ENCODE results near the gene PACRG.

The PACRG gene

DNA sequence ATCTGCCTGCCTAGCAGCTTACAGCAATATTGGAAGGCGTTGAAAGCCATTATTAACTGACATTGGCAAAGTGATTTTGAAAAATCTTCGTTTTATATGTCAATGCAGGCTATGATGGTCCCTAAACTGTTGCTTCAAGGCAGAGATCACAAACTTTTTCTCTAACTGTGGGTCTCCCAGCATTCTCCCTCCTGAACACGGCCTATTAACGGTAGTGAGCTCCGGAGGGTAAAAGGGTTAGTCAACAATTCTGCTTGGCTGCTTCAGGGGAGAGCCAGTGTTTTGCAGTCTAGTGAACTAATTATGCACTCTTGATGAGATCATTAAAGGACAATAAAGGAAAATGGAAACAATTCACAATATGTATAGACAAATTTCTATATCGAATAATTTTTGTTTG lies 424.9 kb downstream of the PACRG start:
- no peak for DNase-seq

DNA sequence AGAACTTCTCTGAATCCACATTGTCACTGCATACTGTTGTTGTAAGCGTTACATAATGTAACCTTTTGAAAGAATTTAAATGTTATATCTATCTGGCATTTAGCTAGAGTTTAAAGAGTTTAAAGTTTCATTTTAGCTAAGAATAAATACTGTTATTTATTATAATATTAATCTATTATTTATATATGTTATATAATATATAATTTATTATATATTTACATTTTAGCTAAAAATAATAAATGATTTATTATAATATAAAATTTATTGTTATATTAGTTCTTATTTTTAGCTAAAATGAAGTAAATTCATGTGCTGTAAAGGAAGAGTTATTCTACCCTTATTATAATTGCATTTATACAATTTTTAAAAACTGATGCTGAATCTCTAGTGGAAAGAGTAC lies 431.3 kb downstream of the PACRG start:
- DNase-seq = no peak

DNA sequence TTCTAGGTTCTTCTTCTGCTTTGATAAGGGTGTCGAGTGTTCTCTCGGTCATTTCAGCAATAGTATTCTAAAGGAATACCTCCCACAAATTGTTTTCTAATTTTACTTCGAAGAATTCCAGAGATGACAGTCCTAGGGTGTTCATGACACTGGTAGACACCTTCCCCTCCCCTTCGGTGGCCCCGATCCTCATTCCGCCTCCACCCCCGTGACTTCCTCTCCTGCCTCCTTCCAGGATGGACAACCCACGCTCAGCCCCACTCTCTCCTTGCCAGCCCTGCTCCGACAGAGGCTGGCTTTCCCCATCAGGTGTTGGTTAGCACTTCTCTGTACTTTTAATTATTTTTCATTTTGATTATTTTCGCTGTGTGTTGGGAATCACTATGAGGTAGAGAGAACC lies 431.9 kb downstream of the PACRG start:
- DNase-seq = no peak

DNA sequence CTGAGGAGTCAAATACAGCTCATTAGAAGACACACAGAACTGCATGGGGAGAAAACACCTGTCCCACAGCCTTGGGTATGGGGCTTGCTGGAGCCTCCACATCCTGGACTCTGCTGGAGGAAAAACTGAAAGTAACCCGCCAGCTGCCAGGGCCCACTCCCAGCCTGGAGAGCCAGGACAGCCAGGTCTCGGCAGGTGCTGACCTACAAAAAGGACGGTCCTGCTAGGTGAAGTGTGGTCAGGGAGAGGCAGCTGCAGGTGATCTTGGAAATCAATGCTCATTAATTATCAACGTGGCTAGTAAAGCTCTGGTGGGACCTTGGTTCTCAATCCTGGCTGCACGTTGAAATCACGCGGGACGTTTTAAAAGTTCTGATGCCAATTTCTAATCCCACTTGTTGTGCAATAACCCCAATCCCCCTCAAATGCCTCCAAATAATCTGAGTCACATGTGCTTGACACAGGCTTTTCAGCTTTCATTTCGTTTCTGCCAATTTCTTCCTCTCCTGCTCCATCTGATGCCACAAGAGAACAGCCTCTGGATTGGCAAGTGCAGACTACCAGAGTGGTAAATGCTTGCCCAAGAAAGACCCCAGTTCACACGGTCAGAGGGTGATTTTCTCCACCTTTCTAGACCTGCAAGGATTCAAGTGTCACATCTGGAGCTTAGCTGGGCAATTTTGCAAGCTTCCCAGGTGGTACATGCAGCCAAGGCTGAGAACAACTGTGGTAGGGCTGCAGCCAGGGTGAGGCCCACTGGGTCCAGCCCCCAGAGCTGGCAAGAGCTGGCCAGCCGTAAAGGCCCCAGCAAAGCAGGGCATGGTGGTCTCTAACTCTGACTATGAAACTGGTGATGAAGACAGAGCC lies 434.5 kb downstream of the PACRG start:
- no peak for DNase-seq

DNA sequence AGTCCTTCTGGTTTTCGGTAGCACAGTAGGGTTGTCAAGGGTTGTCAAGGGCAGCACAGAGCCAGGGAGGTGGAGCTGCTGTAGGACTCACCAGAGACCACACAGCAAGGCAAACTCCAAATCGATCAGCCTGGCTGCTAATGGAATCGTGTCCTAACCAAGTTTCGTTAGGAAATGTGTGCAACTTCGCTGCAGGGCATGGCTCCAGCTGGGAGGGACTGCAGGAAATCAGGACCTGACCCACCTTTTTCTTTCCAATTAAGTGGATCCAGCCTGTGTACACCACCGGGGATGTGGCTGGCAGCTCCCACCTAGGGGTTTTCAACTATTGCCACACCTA lies 435.1 kb downstream of the PACRG start:
- DNase-seq = no peak

DNA sequence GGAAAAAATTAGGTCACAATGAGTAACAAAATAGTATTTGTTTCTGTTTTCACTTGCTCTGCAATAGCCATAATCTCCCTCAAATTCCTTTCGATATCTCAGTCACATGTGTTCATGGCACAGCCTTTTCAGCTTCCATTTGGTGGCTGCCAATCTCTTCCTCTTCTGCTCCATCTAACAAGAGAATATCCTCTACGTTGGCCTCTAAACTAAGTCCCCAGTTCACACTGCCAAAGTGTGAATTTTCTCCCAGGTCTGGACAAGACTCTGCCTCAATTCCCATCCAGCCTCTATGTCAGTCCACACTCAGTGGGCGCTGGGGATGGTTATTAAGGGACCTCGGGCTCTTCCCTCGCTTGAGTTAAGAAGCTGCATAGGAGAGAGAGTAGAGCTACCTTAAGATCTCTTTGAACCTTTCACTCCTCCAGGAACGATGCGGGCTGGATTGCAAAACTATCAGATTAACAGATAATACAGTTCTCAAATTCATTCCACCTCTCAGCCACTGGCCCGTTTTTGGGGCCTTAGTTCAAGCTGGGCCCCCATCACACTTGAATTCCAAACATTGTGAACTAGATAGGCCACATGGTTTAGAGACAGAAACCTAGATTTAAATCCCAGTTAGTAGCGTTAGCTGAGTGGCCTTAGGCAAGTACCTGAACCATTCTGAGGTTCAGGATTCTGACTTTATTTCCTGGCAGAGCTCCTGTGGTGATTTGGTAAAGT lies 436.6 kb downstream of the PACRG start:
- DNase-seq = no peak

DNA sequence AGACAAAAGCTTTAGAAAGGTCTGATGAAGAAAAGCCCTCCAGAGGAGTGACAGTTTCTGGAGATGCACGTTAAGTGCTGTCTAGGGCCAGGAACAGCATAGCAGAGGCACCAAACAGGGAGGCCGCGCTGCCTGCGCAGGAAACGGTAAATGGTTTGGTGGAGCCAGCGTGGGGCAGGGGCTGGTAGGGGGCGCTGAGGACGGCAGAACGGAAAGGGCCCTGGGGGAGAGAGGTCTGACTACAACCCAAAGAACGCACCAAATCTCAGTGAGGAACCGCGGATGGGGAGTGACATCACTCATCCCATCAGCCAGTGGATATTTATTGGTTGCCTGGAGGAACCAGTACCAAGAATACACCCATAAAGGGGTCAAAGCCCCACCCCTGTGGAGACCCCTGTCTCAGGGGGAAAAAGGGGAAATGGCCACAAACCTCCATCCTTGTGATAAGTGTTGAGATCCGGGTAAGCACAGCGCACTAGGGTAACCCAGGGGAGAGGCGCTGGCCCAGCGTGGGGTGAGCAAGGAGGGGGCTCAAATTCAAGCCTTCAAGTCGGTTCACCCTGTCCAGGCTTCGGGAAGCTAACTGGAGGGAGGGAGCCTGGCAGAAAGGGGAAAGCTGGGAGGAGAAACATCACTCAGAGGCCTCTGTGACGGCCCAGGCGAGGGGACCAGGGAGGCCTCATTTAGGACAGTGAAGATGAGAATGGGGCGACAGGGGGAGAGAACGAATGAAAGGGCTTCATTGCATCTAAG lies 437.6 kb downstream of the PACRG start:
- no peak for DNase-seq

DNA sequence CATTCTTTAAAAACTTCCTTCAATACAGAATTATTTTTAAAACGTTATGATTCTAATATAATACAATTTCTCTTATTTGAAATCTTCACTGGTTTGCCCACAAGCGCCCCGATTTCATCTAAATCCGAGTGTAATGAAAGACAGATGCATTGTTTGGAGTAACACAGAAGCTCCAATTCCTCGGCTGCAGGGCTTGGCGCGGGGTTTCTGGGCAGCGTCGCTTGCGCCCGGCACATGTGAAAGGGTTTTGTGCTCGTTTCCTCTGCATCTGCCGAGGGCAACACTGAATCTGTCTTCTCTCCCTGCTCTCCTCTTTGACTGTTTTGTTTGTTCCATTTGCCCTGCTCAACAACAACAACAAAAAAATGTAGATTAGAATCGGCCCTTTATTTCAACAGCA lies 438.1 kb downstream of the PACRG start:
- DNase-seq = no peak

DNA sequence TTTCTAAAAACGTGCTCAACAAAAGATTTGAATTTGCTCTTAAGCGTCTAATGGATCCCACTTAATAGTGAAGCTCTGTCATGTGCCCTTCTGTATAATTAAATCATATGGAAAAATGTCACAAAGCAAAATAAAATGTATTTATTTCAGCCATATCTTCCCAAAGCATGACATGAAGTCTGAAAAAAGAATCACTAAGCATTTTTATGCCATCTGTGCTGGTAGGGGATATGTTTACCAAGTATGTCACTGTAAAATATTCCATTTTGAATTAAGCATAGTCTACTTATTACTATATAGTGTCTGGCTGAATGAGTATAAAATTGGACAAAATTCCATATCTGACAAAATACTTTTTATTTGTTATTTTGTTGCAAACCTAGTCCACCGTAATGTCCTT lies 438.7 kb downstream of the PACRG start:
- no peak for DNase-seq

DNA sequence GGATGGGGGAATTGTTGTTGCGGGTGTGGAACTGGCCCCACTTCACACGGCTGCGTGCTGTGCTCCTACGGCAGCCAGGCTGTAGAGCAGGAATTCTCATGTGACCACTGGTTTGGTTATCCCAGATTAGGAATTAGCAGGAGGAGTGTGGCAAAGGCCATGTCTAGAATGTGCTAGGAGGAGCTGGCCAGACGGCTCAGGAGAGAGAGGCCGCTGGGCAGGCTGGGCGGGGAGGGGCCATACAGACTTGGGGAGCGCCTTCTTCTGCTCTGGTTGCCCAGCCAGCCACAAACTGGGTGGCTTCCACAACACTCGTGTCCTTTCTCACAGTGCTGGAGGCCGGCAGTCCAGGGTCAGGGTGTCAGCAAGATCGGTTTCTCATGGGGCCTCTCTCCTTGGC lies 441.7 kb downstream of the PACRG start:
- DNase-seq = no peak

DNA sequence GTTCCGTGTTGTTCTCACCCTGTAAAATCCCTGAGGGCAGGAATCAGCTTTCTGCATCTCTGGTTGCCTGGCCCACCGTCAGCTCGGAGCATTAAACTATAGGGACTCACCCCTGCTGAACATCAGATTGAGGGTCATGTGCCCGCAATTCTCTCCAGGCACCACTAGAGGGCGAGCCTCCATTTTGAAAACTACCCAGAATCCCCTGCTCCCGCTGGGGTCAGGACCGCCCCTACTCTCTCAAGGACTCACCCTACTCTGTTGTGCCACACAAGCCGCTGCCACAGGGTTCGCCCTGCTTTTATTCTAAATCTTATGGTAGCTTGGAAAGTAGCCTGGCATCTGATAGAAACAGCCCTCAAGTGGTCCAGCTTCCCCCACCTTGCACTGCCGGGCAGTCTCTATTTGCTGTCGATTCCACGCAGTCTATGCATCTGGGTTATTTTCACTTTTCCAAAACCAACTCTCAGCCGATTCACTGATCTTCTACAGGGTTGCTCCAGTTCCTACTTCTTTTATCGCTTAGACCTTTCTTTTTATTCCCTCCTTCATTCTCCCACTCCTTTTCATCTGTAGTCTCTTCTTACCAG lies 442.6 kb downstream of the PACRG start:
- peak; percentile 1 for DNase-seq

DNA sequence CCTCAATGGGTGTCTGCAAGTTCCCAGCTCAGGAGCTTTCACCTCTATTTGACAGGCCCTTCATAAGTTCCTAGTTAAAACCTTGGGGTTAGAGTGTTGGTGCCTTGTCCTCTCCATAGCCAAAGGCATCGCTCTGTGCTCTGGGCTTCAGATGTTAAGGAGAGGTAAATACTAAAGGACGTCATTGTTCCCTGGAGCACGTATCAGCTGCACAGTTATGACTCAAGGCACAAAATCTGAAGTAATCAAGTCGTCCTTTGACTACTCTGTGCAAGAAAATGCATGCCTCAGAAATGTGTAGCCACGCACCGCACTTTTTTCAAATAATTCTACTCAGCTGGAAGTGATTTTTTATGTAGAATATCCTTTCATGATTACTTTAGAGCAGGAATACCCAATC lies 446.0 kb downstream of the PACRG start:
- no peak for DNase-seq

DNA sequence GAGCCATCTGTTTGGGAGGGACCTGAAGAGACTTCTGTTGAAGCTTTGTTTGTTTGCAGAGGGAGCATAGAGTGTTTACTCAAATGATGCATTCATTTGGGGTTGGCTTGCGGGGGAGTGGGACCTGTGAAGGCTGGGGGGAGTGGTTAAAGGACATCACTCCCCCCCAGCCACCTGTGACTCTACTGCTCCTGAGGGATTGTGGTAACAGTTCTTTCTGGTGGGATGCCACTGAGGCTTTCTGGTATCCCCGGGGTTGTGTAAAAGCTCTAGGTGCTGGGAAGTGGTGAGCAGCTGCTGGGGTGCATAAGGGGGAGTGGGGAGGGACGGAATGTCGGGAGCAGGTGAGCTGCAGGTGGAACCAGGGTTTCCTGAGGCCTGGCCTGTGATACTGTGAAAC lies 447.5 kb downstream of the PACRG start:
- no peak for DNase-seq

DNA sequence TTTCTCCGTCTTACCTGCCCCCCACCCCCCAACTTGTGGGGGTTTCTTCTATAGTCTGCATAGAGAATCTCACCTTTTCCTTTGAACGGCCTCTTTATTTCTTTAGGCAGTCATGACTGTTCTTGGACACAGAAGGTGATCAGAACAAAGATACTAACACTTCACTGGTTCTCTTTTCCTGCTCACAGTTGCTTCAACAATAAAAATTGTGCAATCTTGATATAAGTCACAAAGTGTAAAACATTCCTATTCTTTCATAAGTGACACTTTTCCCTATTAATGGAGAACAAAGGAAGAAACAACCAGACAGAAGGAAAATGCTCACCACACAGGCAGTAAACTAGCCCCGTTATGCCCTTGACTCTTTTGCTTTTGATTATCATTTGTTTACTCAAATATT lies 448.3 kb downstream of the PACRG start:
- DNase-seq = no peak

DNA sequence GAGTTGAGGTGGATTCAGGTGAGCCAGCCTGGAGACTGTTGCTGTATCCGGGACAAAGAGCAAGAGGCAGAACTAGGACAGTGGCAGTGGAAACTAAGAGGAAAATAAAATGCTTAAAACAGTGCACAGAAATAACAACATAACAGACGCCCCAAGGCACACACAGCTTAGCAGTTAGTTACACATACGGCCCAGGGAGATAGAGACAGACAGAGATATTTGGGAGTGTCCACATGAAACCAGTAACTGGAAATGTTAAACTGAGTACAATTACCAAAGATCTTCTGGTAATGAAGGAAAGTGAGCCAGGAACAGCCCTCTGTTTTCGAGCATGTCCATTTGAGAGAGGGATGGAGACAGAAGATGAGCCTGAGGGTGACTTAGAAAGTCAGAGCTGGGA lies 449.2 kb downstream of the PACRG start:
- no peak for DNase-seq

DNA sequence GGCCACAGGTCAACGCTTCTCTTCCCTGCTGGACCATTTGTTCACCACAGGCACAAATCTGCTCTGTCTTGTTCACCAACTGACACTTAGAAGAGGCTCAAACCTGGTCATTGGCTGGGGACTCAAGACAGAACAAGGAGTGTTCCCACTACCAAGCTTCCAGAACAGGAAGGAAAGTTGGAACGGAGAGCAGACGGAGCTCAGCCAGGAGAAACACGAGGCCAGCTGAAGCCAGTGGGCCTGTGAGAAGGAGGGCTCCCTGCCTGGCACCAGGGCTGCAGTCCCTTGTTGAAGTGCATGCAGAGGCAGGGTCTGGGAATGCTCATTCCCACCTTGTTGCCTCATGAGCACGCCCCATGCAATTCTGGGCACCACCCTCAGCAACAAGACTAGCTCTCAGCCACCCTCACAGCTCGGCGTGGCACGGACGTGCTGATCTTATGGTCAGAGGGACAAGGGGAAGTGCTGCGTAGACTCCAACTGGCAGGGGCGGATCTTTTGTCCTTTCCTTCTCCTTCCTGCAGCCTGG lies 450.2 kb downstream of the PACRG start:
- DNase-seq = no peak

DNA sequence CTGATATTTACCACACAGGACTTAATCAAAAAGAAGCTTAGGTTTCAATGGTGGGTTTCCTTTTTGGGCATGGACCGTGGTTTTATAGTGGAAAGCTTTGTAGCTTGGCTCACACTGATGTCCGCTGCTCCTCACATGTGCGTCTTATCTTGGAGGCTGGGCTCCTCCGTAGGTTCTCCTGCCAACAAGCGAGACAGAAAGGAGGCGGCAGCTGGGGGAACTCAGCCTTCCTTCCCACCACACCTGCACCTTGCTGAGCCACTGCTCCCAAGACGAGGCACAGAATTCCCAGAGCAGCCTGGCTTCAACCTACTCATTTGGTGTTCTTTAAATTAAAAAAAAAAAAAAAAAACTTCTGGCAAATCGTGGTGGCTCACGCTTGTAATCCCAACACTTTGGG lies 451.3 kb downstream of the PACRG start:
- DNase-seq = no peak

DNA sequence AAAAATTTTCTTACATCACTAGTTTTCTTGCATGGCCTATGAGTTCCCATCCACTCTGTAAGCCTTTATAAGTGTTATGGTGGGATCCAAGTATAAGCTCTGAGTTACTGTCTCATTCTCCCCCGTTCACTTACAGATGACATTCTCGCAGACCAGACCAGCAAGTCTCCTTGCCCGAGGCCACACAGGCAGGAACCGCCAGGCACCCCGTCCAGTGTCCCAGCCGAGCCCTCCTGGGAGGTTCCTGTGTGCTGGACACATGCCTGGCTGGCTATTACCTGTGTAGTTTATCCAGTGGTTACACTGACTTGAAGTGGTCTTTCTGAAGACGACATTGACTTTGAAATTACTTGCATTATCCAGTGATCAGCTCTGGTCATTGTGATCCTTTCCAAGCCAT lies 451.9 kb downstream of the PACRG start:
- no peak for DNase-seq

DNA sequence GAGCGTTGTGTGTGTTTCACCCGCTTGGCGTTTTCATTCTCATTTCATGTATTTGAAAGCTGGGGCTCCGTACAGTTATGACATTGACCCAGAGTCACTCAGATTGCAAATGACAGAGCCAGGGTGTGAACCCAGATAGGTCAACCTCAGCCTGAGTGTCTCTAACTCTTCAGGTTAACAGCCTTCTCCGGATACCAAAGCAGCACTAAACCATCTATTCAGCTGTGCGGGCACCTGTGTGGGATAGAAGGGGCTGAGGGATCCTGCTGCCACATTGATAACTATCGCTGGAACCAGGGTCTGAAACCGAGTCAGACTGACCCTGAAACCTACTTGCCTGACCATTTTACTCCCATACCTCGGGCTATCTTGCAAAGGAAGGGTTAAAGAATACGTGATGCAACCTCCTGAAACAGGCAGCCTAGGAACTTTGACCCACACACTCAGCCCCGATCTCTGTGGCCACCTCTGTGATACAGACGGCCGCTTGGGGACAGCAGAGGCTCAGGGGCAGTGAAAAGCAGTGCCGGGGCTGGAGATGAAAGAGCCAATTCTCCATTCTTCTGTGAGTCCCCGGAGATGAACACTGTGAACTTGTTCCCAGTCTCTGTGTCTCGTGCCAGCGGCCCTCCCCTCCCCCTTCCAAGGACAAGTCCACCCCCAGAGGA lies 453.2 kb downstream of the PACRG start:
- peak; percentile 1 for DNase-seq

DNA sequence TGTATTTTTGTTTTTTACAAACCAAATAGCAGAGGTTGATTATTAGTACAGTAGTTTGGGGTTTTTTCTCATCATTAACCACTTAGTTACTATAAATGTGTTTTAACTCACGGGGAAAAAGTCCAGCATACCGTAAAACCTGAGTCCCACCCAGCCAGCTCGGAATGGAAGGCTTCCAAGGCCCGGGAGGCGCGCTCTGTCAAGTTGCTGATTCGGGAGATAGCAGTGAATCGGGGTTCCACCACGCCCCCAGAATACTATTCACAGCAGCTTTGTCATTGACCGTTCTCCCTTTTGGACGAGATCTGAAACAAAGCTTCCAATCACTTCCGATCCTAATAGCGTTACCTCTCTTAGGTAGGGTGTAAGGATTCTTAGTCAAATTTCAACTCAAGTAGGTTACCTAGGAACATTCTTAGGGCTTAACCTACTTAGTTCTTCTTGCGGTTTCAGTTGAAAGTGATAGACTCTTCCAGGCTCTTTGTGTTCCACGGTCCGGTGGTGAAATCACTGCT lies 453.9 kb downstream of the PACRG start:
- no peak for DNase-seq

DNA sequence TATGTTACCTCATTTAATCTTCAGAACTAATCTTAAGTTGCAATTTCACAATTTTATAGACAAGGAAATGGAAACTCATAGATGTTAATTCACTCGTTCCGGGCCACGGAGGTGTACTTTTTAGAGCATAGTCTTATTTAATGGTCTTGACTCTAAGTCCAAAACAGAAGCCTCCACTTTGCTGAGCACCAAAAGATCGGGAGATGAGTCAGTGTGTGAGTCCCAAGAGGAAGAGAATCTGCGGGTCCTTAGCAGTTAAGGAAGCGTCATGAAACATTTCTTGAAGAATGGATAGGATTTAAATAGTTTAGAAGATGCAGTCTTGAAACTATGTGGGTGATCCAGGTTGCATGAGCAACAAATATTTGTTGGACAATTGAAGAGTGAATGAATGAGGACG lies 454.9 kb downstream of the PACRG start:
- DNase-seq = no peak

DNA sequence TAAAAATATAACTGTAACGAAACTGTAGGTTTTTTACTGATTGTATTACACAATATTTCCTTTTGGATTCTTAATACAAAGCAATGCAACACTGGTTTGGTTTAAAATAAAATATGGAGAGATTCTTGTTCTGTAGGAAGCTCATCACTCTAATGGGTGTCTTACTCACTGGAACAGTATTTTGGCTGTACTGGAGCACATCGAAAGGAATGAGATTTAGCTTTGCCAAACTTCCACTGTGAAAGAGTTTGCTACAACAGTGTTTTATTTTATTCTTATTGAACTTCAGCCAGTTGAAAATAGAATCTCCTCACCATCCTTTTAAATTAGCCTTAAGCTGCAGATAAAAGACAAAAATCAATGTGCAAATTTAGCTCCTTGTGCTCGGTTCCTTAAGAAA lies 456.0 kb downstream of the PACRG start:
- no peak for DNase-seq

Data from HCEC 1CT (cell line).